Fibroblast of skin of left quadriceps (primary cell): ENCODE results near the gene MOV10L1.
A peak's percentile ranks its signal among the peaks of the same experiment; 100 is the strongest.
"Not testable (repeated sequence)": the region's sequence is repeated elsewhere in the genome, so short reads cannot be mapped to it uniquely, and the experiment has no call there.

Experiments used
- DNase-seq, 2 experiments: peaks; one replicate each; pipeline ENCODE4 v3.0.0-alpha.2; 2013; ENCODE audit warnings: low read depth in 2 of 2

MOV10L1 gene

DNA sequence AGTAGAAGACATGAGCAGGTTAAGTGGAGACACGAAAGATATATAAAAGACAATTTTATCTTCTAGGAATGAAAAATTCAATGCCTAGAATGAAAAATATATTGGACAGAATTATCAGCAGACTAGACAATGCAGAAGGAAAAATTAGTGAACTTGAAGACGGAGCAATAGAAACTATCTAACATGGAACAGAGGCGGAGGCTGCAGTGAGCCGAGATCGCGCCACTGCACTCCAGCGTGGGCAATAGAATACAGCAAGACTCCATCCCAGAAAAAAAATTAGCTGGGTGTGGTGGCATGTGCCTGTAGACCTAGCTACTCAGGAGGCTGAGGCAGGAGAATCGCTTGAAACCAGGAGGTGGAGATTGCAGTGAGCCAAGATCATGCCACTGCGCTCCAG is 47.5 kb downstream of the MOV10L1 start:
- not testable (repeated sequence) for DNase-seq

DNA sequence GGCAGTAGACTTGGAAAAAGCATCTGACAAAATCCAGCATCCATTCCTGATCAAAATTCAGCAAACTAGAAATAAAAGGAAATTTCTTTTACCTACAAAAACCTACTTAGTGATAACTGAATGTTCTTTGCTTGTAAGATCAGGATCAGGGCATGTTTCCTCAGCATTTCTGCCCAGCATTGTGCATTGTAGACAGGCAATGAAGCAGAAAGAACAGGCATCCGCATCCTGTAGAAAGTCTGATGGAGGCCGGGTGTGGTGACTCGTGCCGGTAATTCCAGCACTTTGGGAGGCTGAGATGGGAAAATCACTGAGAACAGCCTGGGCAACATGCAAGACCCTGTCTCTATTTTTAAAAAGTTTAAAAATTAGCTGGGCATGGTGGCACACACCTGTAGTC is 48.2 kb downstream of the MOV10L1 start:
- DNase-seq = no peak

DNA sequence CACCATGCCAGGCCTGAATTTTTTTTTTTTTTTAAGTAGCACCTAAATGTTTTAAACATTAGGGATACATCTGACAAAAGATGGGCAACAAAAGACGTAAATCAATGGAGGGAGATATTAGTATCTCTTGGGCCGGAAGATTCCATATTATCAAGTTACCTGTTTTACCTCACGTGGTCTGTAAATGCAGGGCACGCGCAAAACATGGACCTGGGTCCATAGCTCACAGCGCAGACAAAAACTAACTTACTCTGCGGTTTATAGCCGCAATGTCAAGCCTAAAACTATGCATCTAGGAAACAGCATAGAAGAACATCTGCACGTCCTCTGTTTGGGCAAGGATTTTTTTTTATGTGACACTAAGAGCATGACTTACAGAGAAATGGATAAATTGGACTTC is 49.2 kb downstream of the MOV10L1 start:
- DNase-seq = no peak

DNA sequence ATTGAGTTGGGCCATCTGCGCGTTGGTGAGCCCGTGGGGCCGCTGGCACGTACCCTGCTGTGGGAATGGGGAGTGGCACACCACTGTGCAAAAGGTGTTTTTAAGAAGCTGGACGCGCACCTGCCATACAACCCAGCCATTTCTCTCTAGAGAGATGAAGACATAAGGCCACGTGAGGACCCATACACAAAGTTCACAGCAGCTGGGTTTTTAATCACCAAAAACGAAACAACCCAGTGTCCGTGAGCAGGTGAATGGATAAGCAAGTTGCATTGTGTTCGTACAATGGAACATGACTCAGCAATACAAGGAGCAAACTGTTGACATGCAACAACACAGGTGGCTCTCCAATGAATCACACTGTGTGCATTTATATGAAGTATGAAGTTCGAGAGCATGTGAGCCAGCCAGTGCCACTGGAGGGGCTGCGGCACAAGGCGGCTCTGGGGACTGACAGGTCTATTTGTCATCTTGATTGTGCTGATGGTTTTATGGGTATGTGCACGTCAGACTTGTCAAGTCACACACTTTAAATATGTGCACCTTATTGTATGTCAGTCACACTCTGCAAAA is 50.1 kb downstream of the MOV10L1 start:
- no peak for DNase-seq

DNA sequence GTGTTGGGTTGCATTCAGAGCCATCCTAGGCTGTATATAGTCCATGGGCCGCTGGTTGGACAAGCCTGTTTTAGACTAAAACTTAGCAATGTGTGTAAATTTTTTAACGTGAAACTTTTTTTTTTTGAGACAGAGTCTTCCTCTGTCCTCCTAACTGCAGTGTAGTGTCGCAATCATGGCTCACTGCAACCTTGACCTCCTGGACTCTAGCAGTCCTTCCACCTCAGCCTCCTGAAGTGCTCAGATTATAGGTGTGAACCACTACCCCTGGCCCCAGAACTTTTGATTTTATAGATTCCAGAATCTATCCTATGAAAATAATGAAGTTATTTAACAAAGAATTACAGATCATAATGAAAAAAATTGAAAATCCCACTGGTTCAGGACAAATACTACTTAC is 50.8 kb downstream of the MOV10L1 start:
- no peak for DNase-seq

DNA sequence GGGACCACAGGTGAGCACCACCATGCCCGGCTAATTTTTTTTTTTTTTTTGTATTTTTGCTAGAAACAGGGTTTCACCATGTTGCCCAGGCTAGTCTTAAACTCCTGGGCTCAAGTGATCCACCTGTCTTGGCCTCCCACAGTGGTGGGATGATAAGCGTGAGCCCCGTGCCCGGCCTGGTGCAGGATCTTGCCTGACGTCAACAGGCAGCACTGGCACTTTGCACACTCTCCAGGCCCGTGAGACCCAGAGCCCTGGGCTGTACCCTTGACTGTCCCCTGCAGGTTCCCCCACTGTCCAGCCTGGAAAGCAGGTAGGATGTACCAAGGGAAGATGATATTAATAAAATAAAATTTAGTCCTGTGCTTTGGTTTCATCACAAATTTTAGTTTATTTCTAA is 51.7 kb downstream of the MOV10L1 start:
- DNase-seq = no peak

DNA sequence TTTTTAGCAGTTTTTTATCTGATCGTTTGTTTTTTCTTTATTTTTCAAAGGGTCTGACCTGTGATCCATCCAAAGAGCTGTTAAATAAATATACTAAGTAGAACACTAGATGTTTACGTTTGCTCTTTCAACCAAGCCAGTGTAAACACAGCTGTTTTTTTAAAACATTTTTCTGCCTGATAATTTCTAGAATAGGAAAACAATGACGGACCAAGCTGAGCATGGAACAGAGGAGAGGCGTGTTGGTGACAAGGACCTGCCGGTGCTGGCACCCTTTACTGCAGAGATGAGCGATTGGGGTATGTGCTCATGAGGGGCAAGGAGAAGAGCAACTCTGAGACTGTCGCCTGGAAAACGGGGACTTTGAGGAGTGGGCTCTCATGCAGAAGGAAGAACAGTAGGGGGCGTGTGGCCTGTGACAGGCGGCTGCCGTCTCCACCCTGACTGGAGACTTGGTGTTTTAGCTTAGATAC is 52.1 kb downstream of the MOV10L1 start:
- no peak for DNase-seq

DNA sequence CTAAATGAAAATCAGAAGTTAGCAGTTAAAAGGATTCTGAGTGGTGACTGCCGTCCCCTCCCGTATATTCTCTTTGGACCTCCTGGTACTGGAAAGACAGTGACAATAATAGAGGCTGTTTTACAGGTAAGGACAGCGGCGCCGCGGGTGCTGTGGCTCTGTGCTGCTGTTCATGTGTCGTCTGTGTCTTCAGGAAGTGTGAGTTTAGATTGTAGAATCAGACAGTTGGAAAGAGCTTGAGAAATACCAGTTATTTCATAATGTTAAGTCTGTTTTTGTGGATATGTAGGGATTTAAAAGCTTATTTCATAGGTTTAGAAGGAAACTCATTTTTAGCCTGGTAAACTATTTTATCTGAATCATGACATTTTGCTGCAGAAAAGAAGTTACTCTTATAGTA is 53.3 kb downstream of the MOV10L1 start:
- DNase-seq = no peak

DNA sequence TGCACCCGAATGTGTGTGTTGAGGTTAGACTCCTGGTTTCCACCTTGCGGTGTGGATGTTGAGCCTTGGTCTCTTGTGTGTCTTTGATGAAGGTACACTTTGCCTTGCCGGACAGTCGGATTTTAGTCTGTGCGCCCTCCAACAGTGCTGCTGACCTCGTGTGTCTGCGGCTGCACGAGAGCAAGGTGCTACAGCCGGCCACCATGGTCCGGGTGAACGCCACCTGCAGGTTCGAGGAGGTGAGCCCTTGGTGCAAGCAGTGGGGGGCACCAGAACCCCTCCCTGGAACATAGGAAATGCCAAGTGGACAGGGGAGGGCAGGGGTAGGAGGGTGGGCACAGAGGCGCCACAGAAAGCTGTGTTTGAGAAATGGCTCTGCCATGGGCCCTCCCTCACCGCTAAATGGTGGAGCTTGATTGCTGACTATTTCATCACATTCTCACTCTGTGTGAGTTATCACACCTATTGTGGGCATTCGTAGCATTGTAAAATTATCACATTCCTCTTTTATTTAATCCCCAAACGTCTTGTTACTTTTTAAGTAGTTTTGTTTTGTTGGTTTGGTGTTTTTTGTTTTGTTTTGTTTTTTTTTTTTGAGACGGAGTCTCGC is 54.3 kb downstream of the MOV10L1 start:
- no peak for DNase-seq

DNA sequence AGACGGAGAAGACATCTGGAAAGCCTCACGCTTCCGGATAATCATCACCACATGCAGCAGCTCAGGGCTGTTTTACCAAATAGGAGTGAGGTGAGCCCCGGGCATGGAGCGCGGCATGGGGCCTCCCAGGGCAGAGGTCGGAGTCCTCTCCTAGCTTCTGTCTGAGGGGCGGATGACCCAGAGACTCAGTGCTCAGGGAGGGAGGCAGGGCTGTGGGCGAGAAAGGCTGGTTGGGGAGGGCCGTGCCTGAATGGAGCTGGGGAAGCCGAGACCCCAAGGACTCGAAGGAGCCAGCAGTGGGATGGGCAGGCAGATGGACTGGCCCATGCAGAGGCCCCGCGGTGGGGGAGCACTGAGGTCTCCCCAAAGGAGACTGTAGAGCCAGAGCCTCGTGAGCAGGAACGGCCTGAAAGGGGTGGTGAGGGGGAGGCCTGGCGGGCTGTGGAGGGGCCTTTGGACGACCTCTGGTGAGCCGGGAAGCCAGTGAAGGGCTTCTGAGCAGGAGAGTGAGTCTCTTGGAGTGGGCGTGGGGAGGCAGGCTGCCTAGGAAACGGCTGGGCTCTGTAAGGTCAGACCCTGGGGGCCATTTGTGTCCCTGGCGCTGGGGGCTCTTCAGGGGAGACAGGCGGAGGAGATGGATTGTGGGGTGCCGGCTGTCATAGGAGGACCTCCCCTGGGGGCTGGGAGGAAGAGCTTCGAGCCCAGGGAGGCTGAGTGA is 56.1 kb downstream of the MOV10L1 start:
- DNase-seq = no peak

DNA sequence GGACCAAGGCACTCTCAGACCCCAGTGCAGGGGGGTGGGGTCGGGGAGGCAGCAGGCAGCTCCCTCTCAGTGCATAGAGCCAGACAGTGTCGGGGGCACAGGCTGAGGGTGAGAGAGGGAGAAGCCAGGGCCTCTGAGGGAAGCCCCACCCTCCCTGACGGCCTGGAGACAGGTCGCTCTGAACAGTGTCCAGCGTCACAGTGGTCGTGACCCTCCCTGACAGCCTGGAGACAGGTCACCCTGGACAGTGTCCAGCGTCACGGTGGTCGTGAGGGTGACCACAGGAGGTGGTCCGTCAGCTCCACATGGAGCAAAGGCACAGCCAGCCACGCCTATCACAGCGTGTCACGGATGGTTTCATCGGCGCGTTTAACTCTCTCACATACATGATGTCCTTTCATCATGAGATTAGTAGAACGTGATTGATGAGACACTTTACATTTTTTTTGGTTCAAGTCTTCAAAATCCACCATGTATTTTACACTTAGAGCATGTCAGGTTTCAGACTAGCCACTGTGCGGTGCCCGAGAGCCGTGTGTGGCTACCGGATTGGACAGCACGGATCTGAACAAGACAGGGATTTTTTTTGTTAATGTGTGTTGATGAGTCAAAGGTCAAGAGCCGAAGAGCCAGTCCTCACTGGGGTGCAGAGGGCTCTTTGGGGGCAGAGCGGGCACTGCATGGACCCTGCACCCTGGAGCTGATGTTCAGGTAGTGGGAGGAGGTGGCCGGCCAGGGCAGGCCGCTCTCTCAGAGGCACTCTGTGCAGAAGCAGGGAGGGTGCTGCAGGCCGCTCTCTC is 56.8 kb downstream of the MOV10L1 start:
- peak; percentile 39 to 42 for DNase-seq

DNA sequence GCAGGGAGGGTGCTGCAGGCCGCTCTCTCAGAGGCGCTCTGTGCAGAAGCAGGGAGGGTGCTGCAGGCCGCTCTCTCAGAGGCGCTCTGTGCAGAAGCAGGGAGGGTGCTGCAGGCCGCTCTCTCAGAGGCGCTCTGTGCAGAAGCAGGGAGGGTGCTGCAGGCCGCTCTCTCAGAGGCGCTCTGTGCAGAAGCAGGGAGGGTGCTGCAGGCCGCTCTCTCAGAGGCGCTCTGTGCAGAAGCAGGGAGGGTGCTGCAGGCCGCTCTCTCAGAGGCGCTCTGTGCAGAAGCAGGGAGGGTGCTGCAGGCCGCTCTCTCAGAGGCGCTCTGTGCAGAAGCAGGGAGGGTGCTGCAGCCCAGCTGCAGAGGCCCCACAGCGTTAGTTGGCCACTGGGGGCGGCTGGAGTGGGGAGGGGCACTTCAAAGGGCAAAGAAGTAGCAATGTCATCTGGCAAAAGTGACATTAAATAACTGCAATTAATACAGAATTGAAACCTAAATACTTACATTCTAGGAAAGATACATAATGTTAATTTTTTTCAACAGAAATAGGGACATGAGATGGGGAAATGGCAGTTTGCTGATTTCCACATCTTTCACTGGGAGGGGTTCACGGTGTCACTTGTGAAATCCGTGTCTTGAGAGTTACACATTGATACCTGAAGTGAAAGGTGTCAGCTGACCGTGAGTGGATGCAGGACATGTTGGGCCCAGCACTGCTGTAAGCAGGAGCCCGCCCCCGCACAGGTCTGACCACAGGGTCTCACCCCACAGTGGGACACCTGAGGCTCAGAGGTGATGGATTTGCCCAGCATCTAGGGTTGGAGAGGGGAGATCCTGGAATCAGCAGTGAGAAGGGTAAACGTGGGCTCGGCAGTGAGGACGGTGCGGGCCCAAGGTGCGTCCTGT is 57.7 kb downstream of the MOV10L1 start:
- not testable (repeated sequence) for DNase-seq

DNA sequence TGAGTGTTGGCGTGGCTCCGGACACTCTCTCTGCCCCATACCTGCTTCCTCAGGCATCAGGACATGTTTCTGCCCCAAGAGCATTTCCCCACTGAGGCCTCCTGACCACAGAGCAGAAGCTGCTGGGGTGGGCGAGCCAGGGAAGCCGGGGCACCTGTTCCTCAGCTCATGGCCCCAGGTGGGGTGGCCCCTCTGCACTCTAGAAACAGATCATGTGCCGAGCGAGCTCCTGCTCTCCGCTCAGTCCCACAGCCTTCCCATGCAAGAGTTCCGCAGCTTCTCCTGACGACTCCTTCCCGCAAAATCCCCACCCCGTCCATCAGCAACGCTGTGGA is 58.3 kb downstream of the MOV10L1 start:
- DNase-seq = no peak

DNA sequence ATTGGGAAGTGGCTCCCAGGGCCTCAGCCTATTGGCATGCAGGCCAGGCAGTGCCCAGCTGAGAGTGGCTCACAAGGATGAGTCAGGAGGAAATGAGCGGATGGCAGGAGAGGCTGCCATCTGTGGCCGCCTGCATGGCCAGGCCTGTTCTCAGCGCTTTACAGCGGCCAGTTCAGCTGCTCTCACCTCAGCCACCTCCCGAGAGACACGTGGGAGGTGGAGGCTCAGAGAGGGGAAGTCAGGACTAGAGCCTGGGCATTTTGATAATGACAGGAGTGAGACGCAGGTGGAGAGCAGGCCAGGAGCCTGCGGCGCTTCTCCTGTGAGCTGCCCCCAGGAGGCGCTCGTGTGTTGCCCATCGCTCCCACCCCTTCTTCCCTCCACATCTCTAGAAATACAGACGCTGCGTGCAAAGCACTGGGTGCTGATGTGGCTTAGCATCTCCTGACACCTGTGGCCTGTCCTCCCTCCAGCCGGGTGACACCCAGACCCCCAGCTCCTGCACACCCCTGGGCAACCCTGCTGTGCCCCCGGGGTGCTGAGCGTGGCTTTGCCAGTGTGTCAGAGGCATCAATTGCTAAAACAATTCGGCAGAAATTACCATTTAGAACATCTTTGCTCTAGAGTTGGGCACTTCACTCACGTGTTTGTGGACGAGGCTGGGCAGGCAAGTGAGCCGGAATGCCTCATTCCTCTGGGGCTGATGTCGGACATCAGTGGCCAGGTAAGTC is 59.4 kb downstream of the MOV10L1 start:
- no peak for DNase-seq

DNA sequence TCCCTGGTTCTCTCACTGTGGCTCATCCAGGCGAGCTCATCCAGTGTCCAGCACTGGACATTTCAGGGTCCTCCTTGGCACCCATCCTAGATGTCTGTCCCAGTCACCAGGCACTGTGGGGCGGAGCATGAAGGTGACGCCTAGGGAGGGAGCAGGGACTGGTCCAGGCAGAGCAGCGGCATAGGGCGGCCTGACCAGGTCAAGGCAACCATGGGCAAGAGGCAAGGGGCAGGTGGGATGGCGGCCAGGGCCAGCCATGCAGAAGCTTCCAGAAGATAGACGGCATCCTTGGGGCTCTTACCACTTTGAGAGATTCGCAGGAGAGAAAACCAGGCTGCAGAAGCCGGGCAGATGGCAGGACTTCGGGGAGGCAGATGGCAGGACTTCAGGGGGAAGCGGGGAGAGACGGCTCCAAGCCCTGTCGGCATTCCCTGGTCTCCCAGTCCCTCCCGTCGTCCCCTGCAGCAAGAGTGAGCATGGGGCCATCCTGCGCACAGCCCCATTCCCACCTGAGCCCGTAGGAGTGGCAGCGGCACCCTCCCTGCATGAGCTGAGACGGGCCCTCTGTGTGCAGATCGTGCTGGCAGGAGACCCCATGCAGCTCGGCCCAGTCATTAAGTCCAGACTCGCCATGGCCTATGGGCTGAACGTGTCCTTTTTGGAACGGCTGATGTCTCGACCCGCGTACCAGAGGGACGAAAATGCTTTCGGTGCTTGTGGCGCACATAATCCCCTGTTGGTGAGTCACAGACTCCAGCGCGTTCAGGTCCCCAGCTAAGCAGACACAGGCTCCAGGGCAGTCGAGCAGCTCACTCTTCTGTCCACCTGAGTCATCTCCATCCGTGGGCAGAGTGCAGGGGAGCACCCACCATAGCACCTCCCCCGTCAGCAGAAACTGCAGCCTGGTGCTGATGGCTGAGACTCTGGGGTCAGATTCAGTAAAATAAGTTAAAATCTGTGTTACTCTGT is 60.6 kb downstream of the MOV10L1 start:
- no peak for DNase-seq

DNA sequence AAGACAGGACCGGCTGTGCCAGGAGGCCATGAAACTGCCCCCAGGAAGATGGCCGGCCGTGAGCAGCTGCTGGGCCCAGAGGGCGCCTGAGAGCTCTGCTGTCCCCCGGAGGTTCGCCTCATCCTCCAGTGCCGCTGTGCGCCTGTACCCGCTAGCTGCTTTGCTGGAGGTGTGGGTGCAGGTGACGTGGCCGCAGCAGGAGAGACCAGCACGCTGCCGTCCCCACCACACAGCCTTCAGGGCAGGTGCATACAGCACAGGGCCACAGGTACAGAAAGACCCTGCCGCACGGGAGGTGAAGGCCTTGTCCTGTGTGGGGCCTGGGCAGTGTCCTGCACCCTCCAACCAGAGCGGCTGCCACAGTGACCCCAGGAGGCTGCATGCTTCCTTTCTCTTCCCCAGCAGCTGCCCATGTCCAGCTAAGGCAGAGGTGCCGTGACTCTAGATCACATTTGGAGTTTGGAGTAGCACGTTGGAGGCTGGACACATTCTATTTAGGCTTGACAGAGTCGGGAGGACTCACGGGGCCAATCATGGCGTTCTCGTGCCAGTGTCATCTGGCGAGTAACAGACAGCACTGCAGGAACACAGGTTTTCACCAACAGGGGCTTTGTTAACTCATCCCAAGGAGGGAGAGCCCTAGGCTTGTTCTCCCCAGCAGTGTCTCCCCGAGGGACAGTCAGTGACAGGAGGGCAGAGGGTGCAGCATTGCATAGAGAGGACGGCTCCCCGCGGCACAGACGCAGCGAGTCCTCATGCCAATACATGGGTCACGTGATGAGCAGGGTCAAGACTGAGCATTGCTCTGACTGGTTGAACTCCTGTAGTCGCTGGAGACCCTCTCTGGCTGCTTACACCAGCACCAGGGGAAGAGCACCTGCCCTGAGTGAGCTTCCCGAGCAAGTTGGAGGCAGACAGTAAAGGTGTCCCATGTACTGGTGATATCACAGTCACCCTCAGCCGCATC is 62.0 kb downstream of the MOV10L1 start:
- DNase-seq = no peak

DNA sequence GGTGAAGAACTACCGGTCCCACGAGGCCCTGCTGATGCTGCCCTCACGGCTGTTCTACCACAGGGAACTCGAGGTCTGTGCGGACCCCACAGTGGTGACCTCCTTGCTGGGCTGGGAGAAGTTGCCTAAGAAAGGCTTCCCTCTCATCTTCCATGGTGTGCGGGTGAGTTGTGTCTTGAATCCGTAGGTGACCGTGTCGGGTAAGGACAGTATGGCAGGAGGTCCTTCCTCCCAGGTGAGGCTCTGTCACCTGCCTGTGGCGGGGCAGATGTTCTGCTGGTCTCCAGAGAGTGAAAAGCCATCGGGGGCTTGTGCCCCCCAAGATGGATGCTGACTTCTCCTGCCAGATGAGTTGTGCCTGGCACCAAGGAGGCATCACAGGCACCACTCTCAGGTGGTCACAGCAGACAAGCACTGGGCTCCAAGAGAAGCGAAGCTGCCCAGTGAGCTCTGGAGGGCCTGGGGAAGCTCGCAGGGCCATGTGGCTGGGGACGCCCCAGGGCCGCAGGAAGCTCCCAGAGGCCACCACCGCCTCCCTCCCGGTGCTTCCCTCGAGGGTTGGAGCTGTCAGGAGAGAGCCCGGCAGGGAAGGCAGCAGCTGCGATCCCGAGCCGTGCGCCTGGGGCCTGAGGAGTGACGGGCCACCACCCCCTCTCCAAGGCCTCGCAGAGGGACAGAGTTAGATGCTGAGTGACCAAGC is 63.4 kb downstream of the MOV10L1 start:
- no peak for DNase-seq

DNA sequence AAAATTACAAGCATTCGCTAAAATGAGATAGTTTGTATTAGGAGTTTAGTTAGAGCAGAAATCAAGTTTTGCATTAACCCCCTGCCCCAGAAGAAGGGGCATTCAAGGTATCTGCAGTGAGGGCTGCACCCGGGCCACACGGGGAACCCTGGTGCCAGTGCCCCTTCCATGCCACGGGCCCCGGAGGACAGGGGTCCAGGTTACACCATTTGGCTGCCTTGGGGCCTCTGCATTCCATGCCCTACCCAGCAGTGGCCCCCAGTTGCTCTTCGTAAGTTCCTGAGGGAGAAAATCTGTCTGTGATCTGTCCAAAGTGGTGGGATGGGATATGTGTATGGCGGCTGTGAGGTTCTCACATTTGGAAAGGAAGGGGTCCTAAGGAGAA is 63.9 kb downstream of the MOV10L1 start:
- DNase-seq = no peak
